Measurements from ENCODE around the gene DCLRE1B. TPM values are rescaled to one million over a fixed set of nuclear protein-coding genes. Genes with fewer than 3 reads are reported as not detected.

The DCLRE1B gene
- total and polyA plus RNA-seq, 9 of the 15 experiments (the other 6 are each of a cell fraction or from before 2014, with no cell fraction given) = 10.6 to 28.8 (median 17.2) TPM

GRCh38 chr1:113905435-113905861 lies 322 bp downstream of the DCLRE1B start (continued):
- no peak for TF ChIP-seq ZNF57 (CRISPR knock-in tag; IDR thresholded peaks at IDR 0.05)
- TF ChIP-seq SREBF1 (IDR thresholded peaks at IDR 0.05; ENCODE audit: borderline replicate concordance, low read depth, low read length) = no peak
- TF ChIP-seq MYBL2 (IDR thresholded peaks at IDR 0.05; ENCODE audit: low read depth) = no peak
- no peak for TF ChIP-seq MYBL2 (CRISPR knock-in tag; IDR thresholded peaks at IDR 0.05; ENCODE audit: borderline replicate concordance)
- no peak for TF ChIP-seq PTRF (tag; IDR thresholded peaks at IDR 0.05)
- no peak; the same call in 1 of the 2 replicates for TF ChIP-seq SUPT5H (IDR thresholded peaks at IDR 0.05)
- TF ChIP-seq CHD4 (IDR thresholded peaks at IDR 0.05; ENCODE audit: insufficient read depth, insufficient replicate concordance, low read depth, low read length, poor library complexity, severe bottlenecking) = no peak
- TF ChIP-seq KAT8 (IDR thresholded peaks at IDR 0.05; ENCODE audit: low read depth) = no peak

- Histone ChIP-seq H3K4me1 (replicated peaks in 1 of 2; ENCODE audit: control insufficient read depth in 2 of 2, insufficient read depth in 2 of 2, low read length in 2 of 2) (peaks cover 25 to 43% of the 10 kb centered on the region in 2 experiments; a peak in 4 of 5 replicates), H2AFZ (ENCODE audit: low read depth, low read length) (no peak overlapping the region), H3K36me3 (ENCODE audit: control insufficient read depth, insufficient read depth, low read length) (peaks cover 57% of the 10 kb centered on the region), H3K4me2 (ENCODE audit: insufficient read depth, low read length) (peak overlapping the region; percentile 42), H3K27me3 (ENCODE audit: control insufficient read depth in 2 of 2, insufficient read depth in 2 of 2, low read length in 2 of 2) (no peaks in the 10 kb centered on the region), H3K9me1 (ENCODE audit: control insufficient read depth, insufficient read depth, low read length) (peaks cover 3% of the 10 kb centered on the region), H3K79me2 (ENCODE audit: control insufficient read depth, insufficient read depth, low read length) (peaks cover 34% of the 10 kb centered on the region), H3K4me3 (no peak overlapping the region), H3K9me3 (replicated peaks; ENCODE audit: control insufficient read depth, insufficient read depth, low read depth, low read length) (no peaks in the 10 kb centered on the region), H3K9ac (ENCODE audit: insufficient read depth in 1 of 2, low read depth in 2 of 2, low read length in 2 of 2) (peak overlapping the region in 1 of 2 experiments; percentile 31; a peak in 2 of 4 replicates), H4K20me1 (replicated peaks; ENCODE audit: control insufficient read depth, insufficient read depth, low read length) (no peaks in the 10 kb centered on the region), H3K27ac (ENCODE audit: extremely low read depth, low read depth, low read length) (peak overlapping the region; percentile 30)
- in situ Hi-C loops (cut with MboI) = no loop called here
- intact Hi-C loops (cut with micrococcal nuclease) = no loop called here
- WGBS (ENCODE audit: insufficient coverage, low coverage, missing lambda C conversion rate) = 73% methylated on average over 6 of the region's 6 CpGs
- POLR2A ChIA-PET = interaction anchor here (0.7 to 4.4 kb wide), 9 partner anchors 8 to 126 kb away, joined by 3 to 33 read pairs (median 5); partner anchors contain the start of genes AP4B1, DCLRE1B and HIPK1
- peak in 2 of 4 experiments; percentile 23 to 33 for DNase-seq (ENCODE audit: extremely low read depth in 1 of 4, low spot score in 3 of 4)
- CTCF ChIA-PET (ENCODE audit: low intra/inter-chr PET ratio) = no interaction called here
- FAIRE-seq = peak; percentile 42
- ATAC-seq = peak; percentile 14; the same call in 2 of the 3 replicates
- BruUV-seq (replicated peaks) = no TSS peak
- no peak for TF ChIP-seq POLR2H (tag; IDR thresholded peaks at IDR 0.05; ENCODE audit: low read depth)
- TF ChIP-seq THRB (CRISPR knock-in tag; conservative IDR thresholded peaks at IDR 0.05) = no peak
- no peak for TF ChIP-seq DACH1 (IDR thresholded peaks at IDR 0.05; ENCODE audit: partially characterized antibody)
- peak; percentile 42; the same call in 1 of the 2 replicates for TF ChIP-seq PREB (CRISPR knock-in tag; IDR thresholded peaks at IDR 0.05)
- no peak for TF ChIP-seq USF2 (CRISPR knock-in tag; IDR thresholded peaks at IDR 0.05)
- no peak for TF ChIP-seq FOXK1 (CRISPR knock-in tag; IDR thresholded peaks at IDR 0.05; ENCODE audit: borderline replicate concordance)
- peak; percentile 71 for TF ChIP-seq NFIC (IDR thresholded peaks at IDR 0.05)
Observed at GRCh38 chr1:113912594-113913311, 7.6 kb downstream of the DCLRE1B start.

Measured in K562 (cell line).